ENCODE measurements around the gene MAPKAPK2. TPM values are rescaled to one million over a fixed set of nuclear protein-coding genes. Genes with fewer than 3 reads are reported as not detected.

Gene MAPKAPK2
- polyA plus RNA-seq, 3 donors, result 1.6 to 56.9 (median 2.2) TPM

DNA sequence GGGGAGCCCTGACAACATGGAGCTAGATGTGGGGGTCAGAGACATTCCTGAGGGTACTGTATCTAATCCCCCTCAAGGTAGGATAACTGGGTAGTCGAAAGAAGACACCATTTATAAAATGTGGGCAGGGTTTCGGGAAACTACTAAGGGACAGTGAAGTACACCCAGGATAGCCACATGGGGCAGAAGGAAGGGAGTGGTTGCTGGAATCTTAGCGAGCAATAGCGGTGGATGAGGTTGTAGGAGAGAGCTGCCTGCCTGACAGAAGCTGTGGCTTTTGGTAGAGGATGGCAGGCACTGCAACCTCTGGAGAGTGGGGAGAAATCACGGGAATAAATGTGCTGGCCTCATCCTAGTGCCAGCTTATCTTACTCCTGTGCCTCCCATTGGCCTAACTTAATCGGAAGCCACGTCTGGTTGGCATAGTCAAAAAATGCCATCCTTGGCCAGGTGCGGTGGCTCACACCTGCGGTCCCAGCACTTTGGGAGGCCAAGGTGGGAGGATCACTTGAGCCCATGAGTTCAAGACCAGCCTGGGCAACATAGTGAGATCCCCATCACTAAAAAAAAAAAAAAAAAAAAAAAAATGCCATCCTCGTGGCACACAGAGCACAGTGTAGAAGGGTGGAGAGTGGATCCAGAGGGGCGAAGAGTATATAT is 23.4 kb upstream of the MAPKAPK2 start:
- TF ChIP-seq, protein P1, sequence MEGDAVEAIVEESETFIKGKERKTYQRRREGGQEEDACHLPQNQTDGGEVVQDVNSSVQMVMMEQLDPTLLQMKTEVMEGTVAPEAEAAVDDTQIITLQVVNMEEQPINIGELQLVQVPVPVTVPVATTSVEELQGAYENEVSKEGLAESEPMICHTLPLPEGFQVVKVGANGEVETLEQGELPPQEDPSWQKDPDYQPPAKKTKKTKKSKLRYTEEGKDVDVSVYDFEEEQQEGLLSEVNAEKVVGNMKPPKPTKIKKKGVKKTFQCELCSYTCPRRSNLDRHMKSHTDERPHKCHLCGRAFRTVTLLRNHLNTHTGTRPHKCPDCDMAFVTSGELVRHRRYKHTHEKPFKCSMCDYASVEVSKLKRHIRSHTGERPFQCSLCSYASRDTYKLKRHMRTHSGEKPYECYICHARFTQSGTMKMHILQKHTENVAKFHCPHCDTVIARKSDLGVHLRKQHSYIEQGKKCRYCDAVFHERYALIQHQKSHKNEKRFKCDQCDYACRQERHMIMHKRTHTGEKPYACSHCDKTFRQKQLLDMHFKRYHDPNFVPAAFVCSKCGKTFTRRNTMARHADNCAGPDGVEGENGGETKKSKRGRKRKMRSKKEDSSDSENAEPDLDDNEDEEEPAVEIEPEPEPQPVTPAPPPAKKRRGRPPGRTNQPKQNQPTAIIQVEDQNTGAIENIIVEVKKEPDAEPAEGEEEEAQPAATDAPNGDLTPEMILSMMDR (IDR thresholded peaks at IDR 0.05), result no peak
- Histone ChIP-seq H3K4me2 (replicated peaks; ENCODE audit: extremely low read depth, low read length, poor library complexity, severe bottlenecking) (no peak overlapping the region), H3K9me3 (replicated peaks in 1 of 2; ENCODE audit: control insufficient read depth in 1 of 2, insufficient read depth in 1 of 2, low read length in 2 of 2) (no peaks in the 10 kb centered on the region), H3K79me2 (ENCODE audit: insufficient read depth, low read length) (no peaks in the 10 kb centered on the region), H3K27me3 (ENCODE audit: control insufficient read depth in 2 of 2, insufficient read depth in 2 of 2, low read length in 2 of 2) (peaks cover 0 to 17% of the 10 kb centered on the region in 2 donors), H3K9ac (ENCODE audit: insufficient read depth, low read length, poor library complexity, severe bottlenecking) (no peak overlapping the region), H4K20me1 (ENCODE audit: insufficient read depth, low read length) (peaks cover 13% of the 10 kb centered on the region), H3K4me3 (replicated peaks in 1 of 3; ENCODE audit: low read depth in 2 of 3, low read length in 3 of 3) (no peak overlapping the region), H3K4me1 (ENCODE audit: control insufficient read depth in 1 of 2, insufficient read depth in 2 of 2, low read length in 2 of 2) (peaks cover 32 to 40% of the 10 kb centered on the region in 2 donors), H2AFZ (ENCODE audit: insufficient read depth, low read depth, low read length, poor library complexity, severe bottlenecking) (no peak overlapping the region), H3K27ac (ENCODE audit: low read depth in 1 of 2, low read length in 2 of 2) (no peak overlapping the region), H3K36me3 (replicated peaks in 1 of 2; ENCODE audit: control insufficient read depth in 1 of 2, insufficient read depth in 2 of 2, low read length in 2 of 2) (no peaks in the 10 kb centered on the region)
- peaks cover 41% of the 10 kb centered on the region for H3K4me1 Mint-ChIP-seq
- peak overlapping the region in 1 of 7 donors; percentile 20 for H3K27ac Mint-ChIP-seq
- intact Hi-C loops (cut with micrococcal nuclease), result no loop called here
- H3K4me3 Mint-ChIP-seq, result peak overlapping the region in 1 of 2 donors; percentile 8
- no peak for DNase-seq
- peaks cover 0 to 5% (median 0%) of the 10 kb centered on the region in 7 donors for H3K9me3 Mint-ChIP-seq
- 98% methylated on average over 9 of the region's 11 CpGs for WGBS (ENCODE audit: insufficient coverage)
- peaks cover 29 to 39% (median 30%) of the 10 kb centered on the region in 3 donors for H3K27me3 Mint-ChIP-seq (ENCODE audit: low read depth in 3 of 3)
- no peaks in the 10 kb centered on the region for H3K36me3 Mint-ChIP-seq

DNA sequence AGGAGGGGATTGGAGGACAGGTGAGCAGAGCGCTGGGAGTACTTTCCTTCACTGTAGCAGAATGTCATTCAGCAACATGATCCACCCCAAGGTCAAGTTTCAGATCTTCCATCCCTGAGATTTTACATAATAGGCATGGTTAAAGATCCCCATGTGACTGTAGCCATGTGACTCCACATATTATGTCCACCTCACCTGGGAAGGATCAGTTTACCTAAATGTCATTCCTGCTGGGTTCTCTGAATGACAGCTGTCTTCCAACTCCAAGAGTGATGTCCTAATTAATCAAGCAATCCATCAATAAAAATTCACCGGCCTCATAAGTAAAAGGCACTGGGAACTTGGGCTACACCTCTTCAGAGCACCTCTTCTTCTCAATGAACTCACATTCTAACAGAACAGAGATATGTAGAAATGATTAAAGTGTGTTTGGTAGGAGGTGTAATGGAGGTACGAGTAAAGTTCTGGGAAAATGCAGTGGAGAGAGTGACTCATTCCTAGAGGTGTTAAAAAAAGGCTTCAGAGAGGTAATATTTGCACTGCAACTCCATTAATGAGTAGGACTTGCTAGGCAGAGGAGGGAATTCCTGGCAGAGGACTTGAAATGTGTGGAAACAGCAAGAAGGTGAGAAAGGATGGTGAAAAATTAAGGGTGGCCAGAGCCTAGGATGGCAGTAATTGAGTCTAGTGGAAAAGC is 22.2 kb upstream of the MAPKAPK2 start:
- Histone ChIP-seq H3K27ac (ENCODE audit: low read depth in 1 of 2, low read length in 2 of 2) (no peak overlapping the region), H3K9ac (ENCODE audit: insufficient read depth, low read length, poor library complexity, severe bottlenecking) (no peak overlapping the region), H2AFZ (ENCODE audit: insufficient read depth, low read depth, low read length, poor library complexity, severe bottlenecking) (no peak overlapping the region), H3K4me1 (ENCODE audit: control insufficient read depth in 1 of 2, insufficient read depth in 2 of 2, low read length in 2 of 2) (peaks cover 32 to 41% of the 10 kb centered on the region in 2 donors), H4K20me1 (ENCODE audit: insufficient read depth, low read length) (peaks cover 13% of the 10 kb centered on the region), H3K9me3 (replicated peaks in 1 of 2; ENCODE audit: control insufficient read depth in 1 of 2, insufficient read depth in 1 of 2, low read length in 2 of 2) (no peaks in the 10 kb centered on the region), H3K4me3 (replicated peaks in 1 of 3; ENCODE audit: low read depth in 2 of 3, low read length in 3 of 3) (no peak overlapping the region), H3K36me3 (replicated peaks in 1 of 2; ENCODE audit: control insufficient read depth in 1 of 2, insufficient read depth in 2 of 2, low read length in 2 of 2) (no peaks in the 10 kb centered on the region), H3K27me3 (ENCODE audit: control insufficient read depth in 2 of 2, insufficient read depth in 2 of 2, low read length in 2 of 2) (peaks cover 0 to 17% of the 10 kb centered on the region in 2 donors), H3K79me2 (ENCODE audit: insufficient read depth, low read length) (no peaks in the 10 kb centered on the region), H3K4me2 (replicated peaks; ENCODE audit: extremely low read depth, low read length, poor library complexity, severe bottlenecking) (no peak overlapping the region)
- DNase-seq, result no peak
- intact Hi-C loops (cut with micrococcal nuclease), result no loop called here
- Mint-ChIP-seq H3K9me3 (peaks cover 0 to 2% (median 0%) of the 10 kb centered on the region in 7 donors), H3K27me3 (ENCODE audit: low read depth in 3 of 3) (peaks cover 29 to 38% (median 30%) of the 10 kb centered on the region in 3 donors), H3K27ac (peak overlapping the region in 1 of 7 donors; percentile 1), H3K36me3 (no peaks in the 10 kb centered on the region), H3K4me3 (no peak overlapping the region), H3K4me1 (peaks cover 42% of the 10 kb centered on the region)
- TF ChIP-seq, protein P1 (IDR thresholded peaks at IDR 0.05), result no peak
- WGBS (ENCODE audit: insufficient coverage), result no CpG with 5 or more reads among the region's 3 CpGs

Data from CD14-positive monocyte (primary cell).